Transverse colon (tissue), 4 donors: ENCODE data around the gene GOLPH3. TPM values are rescaled to one million over a fixed set of nuclear protein-coding genes. Genes with fewer than 3 reads are reported as not detected.

Experiments
- DNase-seq: peaks from one replicate; pipeline ENCODE4 v3.0.0-alpha.2; 2019
- H3K27ac ChIP-seq, 4 donors: fragments of 200-600 bp; sonication (generic); 2 replicates each; pipeline ENCODE4 v1.5.1; 2016 to 2018; ENCODE audit warnings: inconsistent platforms in 4 of 4
- H3K27me3 ChIP-seq: fragments of 200-600 bp; sonication (generic); 2 replicates; pipeline ENCODE4 v1.5.1; 2017; ENCODE audit warnings: inconsistent platforms
- H3K36me3 ChIP-seq, 4 donors: fragments of 200-600 bp; sonication (generic); 2 replicates each; pipeline ENCODE4 v1.5.1; 2017 to 2019; ENCODE audit warnings: inconsistent platforms in 4 of 4
- H3K4me1 ChIP-seq, 4 donors: fragments of 200-600 bp; sonication (generic); 2 replicates each; pipeline ENCODE4 v1.5.1; 2017 to 2020; ENCODE audit warnings: inconsistent platforms in 4 of 4
- H3K4me3 ChIP-seq, 4 donors: fragments of 200-600 bp; sonication (generic); 1 replicate in 1 of 4; 2 replicates in 3 of 4; pipeline versions ENCODE4 v1.5.1 to v1.6.1; 2017 to 2019; ENCODE audit warnings: inconsistent platforms in 4 of 4
- H3K9me3 ChIP-seq, 2 donors: fragments of 200-600 bp; sonication (generic); 2 replicates each; pipeline ENCODE4 v1.5.1; 2017 to 2019; ENCODE audit warnings: inconsistent platforms in 2 of 2
- CTCF ChIP-seq, 5 experiments: fragments of 200-600 bp in 3 of 5; fragments of 450-650 bp in 2 of 5; sonication (generic) in 3 of 5; IDR thresholded peaks; 1 replicate in 2 of 5; 2 replicates in 3 of 5; pipeline ENCODE4 v1.5.1; 2016 to 2017; ENCODE audit warnings: antibody characterized with exemption in 5 of 5, inconsistent platforms in 3 of 5, mild to moderate bottlenecking in 2 of 5, moderate library complexity in 1 of 5
- EP300 ChIP-seq: sonication (generic); formaldehyde crosslinking; IDR thresholded peaks from one replicate; pipeline ENCODE4 v1.6.1; 2017; ENCODE audit warnings: antibody characterized with exemption, low read depth
- POLR2A ChIP-seq: fragments of 450-650 bp; IDR thresholded peaks from one replicate; pipeline ENCODE4 v1.6.1; 2016; ENCODE audit warnings: antibody characterized with exemption, mild to moderate bottlenecking, moderate library complexity
- POLR2AphosphoS5 ChIP-seq, 3 donors: sonication (generic); formaldehyde crosslinking; IDR thresholded peaks; one replicate each; pipeline ENCODE4 v1.6.1; 2016; ENCODE audit warnings: antibody characterized with exemption in 3 of 3
- WGBS, 2 donors: methylation state at CpG; one replicate each; pipeline ENCODE4 v1.1.5; 2018; ENCODE audit warnings: low coverage in 1 of 2; 5-methylcytosine and 5-hydroxymethylcytosine counted together
- in situ Hi-C, 4 donors: fragments of 200-750 bp; cut with MboI; loops; one replicate each; pipeline versions ENCODE4 v1.15.0 to v1.15.1; 2017; ENCODE audit warnings: low sequenced_read_pairs in 3 of 4, low pct_ligation_motif_present in 1 of 4, low pct_unique_long_range_greater_than_20kb in 1 of 4
- intact Hi-C: fragments of 100-400 bp; cut with DNase I; formaldehyde crosslinking; loops from one replicate; pipeline ENCODE4 v1.15.1; 2023; ENCODE audit warnings: low total_unique reads
- total RNA-seq, 4 donors: library from RNA; depleted of rRNA; stranded (reverse); fragments of >200 nt; gene quantifications; one replicate each; pipeline ENCODE4 v1.1.0, GENCODE V29; 2016

GOLPH3 gene
- total RNA-seq, 4 donors from 2014 or later, result 52.1 to 666 (median 132) TPM

- Histone ChIP-seq H3K4me1 (peaks cover 0 to 3% (median 0%) of the 10 kb centered on the region in 4 donors), H3K27ac (no peak overlapping the region), H3K9me3 (no peaks in the 10 kb centered on the region), H3K27me3 (no peaks in the 10 kb centered on the region), H3K4me3 (no peak overlapping the region), H3K36me3 (no peaks in the 10 kb centered on the region)
- in situ Hi-C loops (no loop called here), intact Hi-C loops (no loop called here)
- WGBS, 2 donors, result 87 to 96% methylated on average over 2 of the region's 2 CpGs
- no peak for DNase-seq
- TF ChIP-seq POLR2AphosphoS5 (IDR thresholded peaks at IDR 0.05) (no peak), CTCF (IDR thresholded peaks at IDR 0.05) (no peak), POLR2A (no peak), EP300 (no peak)
Observed at GRCh38 chr5:32202394-32202793, 28.3 kb upstream of the GOLPH3 start.

GRCh38 chr5:32201122-32201753 lies 27.1 kb upstream of the GOLPH3 start:
- no peak for DNase-seq
- WGBS, 2 donors, result 30 to 38% methylated on average over 3 of the region's 3 CpGs
- Histone ChIP-seq H3K9me3 (no peaks in the 10 kb centered on the region), H3K4me1 (peaks cover 0 to 3% (median 0%) of the 10 kb centered on the region in 4 donors), H3K36me3 (no peaks in the 10 kb centered on the region), H3K27ac (no peak overlapping the region), H3K4me3 (no peak overlapping the region), H3K27me3 (no peaks in the 10 kb centered on the region)
- in situ Hi-C loops, result no loop called here
- TF ChIP-seq POLR2A (no peak), EP300 (no peak), POLR2AphosphoS5 (IDR thresholded peaks at IDR 0.05) (no peak), CTCF (IDR thresholded peaks at IDR 0.05) (no peak)
- intact Hi-C loops, result no loop called here

- H3K36me3 ChIP-seq, result no peaks in the 10 kb centered on the region
Observed at GRCh38 chr5:32197032-32197431, 22.9 kb upstream of the GOLPH3 start.

GRCh38 chr5:32195265-32195664 lies 21.1 kb upstream of the GOLPH3 start:
- DNase-seq, result no peak
- in situ Hi-C loops, result no loop called here
- intact Hi-C loops, result no loop called here
- Histone ChIP-seq H3K36me3 (no peaks in the 10 kb centered on the region), H3K9me3 (no peaks in the 10 kb centered on the region), H3K27me3 (no peaks in the 10 kb centered on the region), H3K4me3 (no peak overlapping the region), H3K4me1 (peaks cover 5 to 17% (median 11%) of the 10 kb centered on the region in 4 donors), H3K27ac (no peak overlapping the region)
- WGBS, 2 donors, result 91 to 95% methylated on average over 5 of the region's 5 CpGs
- TF ChIP-seq EP300 (no peak), POLR2AphosphoS5 (IDR thresholded peaks at IDR 0.05) (no peak), POLR2A (no peak), CTCF (IDR thresholded peaks at IDR 0.05) (no peak)

More at GRCh38 chr5:32197032-32197431, 22.9 kb upstream of the GOLPH3 start:
- no peaks in the 10 kb centered on the region for H3K27me3 ChIP-seq
- peaks cover 5 to 17% (median 11%) of the 10 kb centered on the region in 4 donors for H3K4me1 ChIP-seq
- no peak overlapping the region for H3K27ac ChIP-seq
- DNase-seq, result no peak
- H3K9me3 ChIP-seq, result no peaks in the 10 kb centered on the region
- H3K4me3 ChIP-seq, result no peak overlapping the region
- intact Hi-C loops (no loop called here), in situ Hi-C loops (no loop called here)
- no peak for TF ChIP-seq POLR2A
- no peak for TF ChIP-seq POLR2AphosphoS5 (IDR thresholded peaks at IDR 0.05)
- no peak for TF ChIP-seq CTCF (IDR thresholded peaks at IDR 0.05)
- no peak for TF ChIP-seq EP300
- 88 to 89% methylated on average over 5 to 6 of the region's 6 CpGs for WGBS, 2 donors
